Tongue (tissue), 2 donors: ENCODE results near the gene TMEM41B. TPM values are rescaled to one million over a fixed set of nuclear protein-coding genes. Genes with fewer than 3 reads are reported as not detected.
A peak's percentile ranks its signal among the peaks of the same experiment; 100 is the strongest.
"Not testable (repeated sequence)": the region's sequence is repeated elsewhere in the genome, so short reads cannot be mapped to it uniquely, and the experiment has no call there.

ENCODE experiments used
- DNase-seq: peaks from one replicate; pipeline ENCODE4 v3.0.0-alpha.2; 2015
- total RNA-seq: library from RNA; depleted of rRNA; stranded (reverse); fragments of >200 nt; gene quantifications from one replicate; pipeline ENCODE4 v1.2.3, GENCODE V29; 2014

Gene TMEM41B, protein sequence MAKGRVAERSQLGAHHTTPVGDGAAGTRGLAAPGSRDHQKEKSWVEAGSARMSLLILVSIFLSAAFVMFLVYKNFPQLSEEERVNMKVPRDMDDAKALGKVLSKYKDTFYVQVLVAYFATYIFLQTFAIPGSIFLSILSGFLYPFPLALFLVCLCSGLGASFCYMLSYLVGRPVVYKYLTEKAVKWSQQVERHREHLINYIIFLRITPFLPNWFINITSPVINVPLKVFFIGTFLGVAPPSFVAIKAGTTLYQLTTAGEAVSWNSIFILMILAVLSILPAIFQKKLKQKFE
- 54.6 TPM for total RNA-seq

DNA sequence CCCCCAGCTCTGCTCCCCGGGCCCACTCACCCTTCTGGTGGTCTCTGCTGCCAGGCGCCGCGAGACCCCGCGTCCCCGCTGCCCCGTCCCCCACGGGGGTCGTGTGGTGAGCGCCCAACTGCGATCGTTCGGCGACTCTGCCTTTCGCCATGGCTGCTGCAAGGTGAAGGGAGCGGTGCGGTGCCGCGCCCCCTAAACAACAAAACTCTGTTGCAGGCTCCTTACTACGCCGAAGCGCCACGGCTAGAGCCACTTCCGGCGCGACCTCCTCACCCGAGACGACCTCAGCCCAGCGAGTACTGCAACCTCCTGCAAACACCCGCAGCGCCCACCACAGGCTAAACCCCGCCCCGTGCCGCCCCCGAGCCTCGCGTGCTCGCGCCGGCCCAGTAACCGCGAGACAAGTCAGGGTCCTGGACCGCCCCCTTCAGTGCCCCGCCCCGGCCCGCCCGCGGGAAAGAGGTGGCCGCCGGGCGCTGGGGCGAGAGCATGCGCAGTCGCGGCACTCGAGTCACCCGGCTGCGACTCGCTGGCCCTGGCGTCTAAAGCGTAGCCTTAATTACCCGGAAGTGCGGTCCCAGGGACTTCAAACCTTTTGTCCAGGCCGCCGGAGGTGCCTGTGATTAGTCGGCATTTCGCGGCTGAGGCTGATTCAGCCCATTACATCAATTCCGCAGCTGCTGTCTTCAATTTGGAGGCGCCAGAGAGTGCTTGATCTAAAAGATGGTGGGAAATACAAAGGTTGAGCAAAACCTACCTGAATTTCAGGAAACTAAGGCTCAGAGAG, at the start of gene TMEM41B:
Gene TMEM41B (minus strand): TSS at position 303 of the 787 bp plus-strand sequence. CDS start 152 bp downstream, at position 151.
- DNase-seq, result peak; percentile 99

DNA sequence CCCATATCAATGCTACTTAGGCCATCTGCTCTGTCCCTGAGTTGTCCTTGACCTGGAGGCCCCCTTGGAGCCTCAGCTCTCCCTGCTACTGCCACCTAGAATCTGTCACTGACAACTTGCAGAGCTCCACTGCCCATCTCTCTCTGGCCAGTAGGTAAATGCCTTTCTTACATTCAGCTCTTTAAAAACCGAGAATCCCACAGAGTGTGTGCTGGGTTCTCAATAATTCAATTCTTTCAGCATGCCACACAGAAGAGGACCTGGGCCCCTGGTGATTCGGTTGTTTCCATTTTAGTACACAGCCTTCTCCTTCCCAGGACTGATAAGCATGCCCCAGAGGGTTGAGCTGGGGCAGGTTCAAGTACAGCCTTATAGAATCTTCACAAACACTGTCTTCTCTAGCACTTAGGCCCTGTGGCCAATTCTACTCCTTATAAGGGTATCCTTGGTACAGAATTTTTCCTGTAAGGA, 48.0 kb upstream of the TMEM41B start:
- DNase-seq, result no peak

DNA sequence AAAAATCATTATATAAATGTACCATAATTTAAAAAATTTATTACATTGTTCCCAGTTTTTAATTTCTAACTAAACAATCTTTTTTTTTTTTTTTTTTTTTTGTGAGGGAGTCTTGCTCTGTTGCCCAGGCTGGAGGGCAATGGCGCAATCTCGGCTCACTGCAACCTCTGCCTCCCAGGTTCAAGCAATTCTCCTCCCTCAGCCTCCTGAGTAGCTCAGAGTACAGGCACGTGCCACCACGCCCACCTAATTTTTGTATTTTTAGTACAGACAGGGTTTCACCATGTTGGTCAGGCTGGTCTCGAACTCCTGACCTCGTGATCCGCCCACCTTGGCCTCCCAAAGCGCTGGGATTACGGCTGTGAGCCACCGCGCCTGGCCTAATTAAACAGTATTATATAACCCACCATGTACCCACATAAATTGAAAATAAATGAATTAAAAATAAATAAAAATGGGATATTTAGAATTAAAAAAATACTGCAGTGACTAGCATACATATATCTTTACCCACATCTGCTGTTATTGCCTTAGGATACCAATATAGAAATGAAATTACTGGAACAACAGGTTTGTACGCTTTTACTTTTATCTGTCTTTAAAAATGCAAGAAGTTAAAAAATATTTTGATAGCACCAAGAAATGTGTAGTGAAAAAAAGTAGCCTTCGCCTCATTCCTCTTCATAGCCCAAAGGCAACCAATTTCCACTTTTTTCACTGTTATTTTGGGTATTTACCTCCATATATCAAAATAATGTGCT, 46.6 kb upstream of the TMEM41B start:
- DNase-seq, result not testable (repeated sequence)

DNA sequence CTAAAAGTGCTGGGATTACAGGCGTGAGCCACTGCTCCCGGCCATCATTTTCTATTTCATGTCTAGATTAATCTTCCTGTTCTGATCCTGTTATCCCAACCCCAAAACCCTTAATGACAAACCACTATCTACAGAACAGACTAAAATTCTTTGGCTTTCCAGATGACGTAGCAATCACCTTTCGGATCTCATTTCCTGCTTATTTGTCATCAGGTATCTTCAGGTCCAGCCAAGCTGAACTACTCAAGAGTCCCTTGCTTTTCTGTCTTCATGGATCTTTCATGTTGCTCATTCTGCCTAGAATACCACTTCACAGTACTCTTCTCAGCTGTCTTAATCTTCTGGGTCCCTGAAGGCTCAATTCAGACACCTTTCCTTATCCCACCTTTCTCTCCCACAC, 42.6 kb upstream of the TMEM41B start:
- no peak for DNase-seq

DNA sequence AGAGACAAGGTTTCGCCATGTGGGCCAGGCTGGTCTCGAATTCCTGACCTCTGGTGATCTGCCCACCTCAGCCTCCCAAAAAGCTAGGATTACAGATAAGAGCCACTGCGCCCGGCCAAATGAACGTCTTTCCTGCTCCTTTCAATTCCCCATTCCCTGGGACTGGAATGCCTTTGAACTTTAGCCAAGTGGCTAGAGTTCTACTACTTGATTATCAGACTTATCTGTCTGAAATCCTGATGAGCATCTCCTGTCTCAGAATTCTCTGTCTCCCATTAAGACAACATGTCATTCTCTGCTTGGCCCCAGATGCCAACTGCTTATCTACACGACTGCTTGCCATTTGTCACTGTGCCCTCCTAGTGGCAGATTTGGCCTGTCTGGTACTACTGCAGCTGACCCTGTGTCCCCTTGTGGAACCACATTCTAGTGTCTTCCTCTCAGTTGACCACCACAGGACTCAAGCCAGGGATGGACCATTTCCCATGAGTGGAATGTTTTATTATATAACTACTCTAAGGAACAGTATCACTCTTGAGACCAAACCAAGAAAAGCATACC, 37.0 kb upstream of the TMEM41B start:
- no peak for DNase-seq

DNA sequence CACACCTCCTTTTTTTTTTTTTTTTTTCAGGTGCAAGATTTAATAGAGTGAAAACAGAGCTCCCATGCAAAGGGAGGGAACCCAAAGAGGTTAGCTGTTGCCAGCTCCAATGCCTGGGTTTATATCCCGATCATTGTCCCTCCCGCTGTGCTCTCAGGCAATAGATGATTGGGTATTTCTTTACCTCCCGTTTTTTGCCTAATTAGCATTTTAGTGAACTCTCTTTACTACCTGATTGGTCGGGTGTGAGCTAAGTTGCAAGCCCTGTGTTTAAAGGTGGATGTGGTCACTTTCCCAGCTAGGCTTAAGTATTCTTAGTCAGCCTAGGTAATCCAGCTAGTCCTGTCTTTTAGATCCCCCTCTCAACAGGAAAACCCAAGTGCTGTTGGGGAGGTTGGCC, 33.4 kb upstream of the TMEM41B start:
- not testable (repeated sequence) for DNase-seq

DNA sequence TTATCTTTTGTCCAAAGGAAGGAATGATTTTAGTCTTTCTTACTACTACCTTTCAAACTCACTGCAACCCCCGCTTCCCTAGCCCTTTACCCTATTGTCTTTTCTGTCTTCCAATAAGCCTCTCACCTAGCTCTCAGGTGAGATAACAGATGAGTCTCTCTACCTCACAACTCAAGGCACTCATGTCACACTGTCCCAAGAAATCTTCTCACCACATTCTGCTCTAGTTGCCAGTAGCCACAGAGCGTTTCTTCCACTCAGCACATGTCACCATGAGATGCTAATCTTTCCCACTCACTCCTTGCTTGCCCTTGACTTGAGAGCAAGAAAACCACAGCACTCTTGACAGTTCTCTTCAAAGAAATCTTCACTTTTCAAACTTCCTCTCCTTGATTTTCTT, 32.7 kb upstream of the TMEM41B start:
- no peak for DNase-seq

DNA sequence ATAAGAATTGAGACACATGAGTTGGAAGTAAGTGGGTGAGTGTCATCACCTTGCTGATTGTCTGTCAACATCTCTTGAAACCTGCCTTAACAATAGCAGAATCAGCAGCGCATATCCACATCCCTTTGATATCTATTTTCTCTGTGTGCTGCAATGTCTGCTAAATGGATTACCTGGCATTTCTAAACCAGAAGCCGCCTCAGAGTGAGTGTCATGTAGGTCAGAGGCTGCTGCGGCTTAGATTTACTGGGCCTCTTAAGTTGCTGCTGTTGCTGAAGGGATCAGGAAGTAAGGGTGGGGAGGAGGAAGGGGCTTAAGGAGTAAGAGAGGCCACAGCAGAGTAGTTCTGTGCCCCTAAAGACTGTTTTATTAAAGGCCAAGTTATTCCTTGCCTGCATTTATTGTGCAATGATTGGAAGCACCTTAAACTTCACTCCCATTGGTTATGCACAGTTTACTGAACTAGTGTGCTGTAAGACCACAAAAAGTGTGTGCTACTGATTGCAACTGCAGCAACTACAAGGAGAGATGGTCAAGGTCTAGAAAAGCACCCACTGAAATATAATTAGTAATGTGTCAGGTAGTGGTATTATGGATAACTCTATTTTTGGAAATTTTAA, 29.8 kb upstream of the TMEM41B start:
- peak; percentile 38 for DNase-seq

DNA sequence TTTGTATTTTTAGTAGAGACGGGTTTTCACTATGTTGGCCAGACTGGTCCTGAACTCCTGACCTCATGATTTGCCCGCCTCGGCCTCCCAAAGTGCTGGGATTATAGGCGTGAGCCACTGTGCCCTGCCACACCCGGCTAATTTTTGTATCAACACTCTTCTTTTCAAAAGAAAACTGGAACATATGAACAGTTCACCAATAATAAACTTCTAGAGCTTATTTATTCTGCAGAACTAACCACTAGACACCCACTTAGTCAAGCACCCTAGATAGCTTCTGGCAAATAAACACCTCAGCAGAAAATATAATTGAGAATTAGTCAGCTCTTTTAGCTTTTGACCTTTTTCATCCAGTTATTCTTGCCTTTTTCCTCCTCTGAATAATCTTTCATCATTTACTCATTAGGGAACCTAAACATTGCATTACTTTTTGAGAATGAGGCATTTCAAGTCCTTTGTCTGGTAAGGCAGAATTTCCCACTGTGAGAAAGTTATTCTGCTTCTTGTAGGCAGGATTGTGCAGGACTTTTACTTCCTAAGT, 27.3 kb upstream of the TMEM41B start:
- DNase-seq, result no peak

DNA sequence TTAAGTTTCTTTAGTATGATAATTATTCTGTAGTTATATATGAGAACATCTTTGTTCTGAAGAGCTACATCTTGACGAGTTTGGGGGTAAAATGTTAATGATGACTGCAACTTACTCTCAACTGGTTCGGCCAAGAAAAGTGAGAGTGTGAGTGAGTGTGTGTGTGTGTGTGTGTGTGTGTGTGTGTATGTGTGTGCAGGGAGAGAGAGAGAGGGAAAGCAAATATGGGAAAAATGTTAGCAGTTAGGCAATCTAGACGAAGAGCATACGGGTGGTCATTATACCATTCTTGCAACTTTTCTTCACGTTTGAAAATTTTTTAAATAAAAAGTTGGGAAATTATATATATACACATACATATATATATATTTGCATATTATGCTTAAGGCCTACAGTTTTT, 18.3 kb upstream of the TMEM41B start:
- DNase-seq, result no peak

DNA sequence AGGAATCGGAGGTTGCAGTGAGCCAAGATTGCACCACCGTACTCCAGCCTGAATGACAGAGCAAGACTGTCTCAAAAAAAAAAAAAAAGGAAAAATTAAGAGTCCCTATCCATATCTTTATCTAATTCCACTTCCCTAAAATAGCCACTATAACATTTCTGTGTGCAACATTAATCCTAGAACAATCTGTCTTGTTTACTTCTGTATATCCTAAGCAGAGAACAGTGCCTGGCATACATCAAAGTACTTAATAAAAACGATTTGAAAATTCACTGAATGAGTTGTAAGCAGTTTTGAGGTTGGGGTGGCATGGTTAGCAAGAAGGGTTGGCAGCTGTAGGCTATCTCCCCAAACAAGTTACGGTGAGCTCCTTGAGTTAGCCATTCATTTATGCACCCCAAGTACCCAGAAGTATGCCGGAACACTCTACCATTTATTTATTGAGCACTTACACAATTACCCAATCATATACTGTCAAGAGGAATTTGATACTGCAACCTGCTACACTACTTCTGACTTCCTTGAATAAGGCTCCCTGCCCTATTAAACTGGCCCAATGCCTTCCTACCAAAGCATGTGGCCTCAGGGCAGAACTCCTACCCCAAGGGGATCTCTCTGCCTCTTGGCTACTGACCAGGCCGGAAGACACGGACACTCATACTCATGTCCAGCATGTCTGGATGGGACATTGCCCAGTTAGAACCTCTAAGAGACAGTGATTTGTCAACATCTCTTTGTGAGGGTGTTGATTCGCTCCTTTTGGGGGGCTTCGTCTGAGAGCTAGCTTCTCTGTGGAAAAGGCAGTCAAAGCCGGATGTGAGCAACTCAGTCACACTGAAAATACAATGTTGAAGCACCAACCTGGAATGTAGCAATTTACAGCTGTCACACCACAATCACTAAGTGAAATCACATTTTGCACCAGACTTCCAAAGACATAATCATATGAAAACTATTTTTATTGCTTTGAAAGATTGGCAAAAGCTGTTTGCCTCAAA, 16.3 kb upstream of the TMEM41B start:
- no peak for DNase-seq

DNA sequence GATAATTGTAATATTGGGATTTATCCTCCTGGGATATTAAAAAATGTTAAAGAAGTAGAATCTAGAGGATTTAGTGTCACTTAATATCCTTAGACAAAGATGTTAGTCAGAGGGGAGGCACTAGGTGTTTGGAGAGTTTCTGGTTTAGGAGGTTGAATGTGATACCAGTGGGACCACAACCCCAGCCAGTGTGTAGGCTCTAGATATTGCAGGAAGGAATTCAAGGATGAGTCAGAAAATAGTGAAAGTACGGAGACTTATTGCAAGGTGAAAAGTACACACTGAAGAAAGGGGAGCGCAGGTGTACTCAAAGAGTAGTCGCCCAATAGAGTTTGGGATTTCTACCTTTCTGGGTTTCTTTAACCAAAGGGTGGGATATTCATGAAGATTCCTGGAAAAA, 5.7 kb upstream of the TMEM41B start:
- no peak for DNase-seq

DNA sequence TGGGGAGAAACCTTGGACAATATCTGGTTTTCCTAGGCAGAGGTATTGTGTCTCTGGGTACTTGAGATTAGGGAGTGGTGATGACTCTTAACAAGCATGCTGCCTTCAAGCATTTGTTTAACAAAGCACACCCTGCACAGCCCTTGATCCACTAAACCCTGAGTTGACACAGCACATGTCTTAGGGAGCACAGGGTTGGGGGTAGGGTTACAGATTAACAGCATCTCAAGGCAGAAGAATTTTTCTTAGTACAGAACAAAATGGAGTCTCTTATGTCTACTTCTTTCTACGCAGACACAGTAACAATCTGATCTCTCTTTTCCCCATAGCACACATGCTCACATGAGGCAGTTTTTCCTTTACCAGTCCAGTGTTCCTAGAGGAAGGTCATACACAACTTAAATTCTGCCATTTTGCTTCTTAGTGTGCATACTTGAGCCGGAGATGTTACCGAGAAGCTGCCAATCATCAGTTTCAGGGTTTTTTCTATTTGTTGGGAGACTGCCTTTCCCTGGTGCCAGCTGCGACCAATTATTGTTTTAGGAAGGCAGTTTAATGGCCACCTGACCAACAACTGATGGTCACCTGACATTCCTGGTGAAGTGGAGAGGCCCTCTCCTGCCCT, 5.1 kb upstream of the TMEM41B start:
- peak; percentile 31 for DNase-seq

DNA sequence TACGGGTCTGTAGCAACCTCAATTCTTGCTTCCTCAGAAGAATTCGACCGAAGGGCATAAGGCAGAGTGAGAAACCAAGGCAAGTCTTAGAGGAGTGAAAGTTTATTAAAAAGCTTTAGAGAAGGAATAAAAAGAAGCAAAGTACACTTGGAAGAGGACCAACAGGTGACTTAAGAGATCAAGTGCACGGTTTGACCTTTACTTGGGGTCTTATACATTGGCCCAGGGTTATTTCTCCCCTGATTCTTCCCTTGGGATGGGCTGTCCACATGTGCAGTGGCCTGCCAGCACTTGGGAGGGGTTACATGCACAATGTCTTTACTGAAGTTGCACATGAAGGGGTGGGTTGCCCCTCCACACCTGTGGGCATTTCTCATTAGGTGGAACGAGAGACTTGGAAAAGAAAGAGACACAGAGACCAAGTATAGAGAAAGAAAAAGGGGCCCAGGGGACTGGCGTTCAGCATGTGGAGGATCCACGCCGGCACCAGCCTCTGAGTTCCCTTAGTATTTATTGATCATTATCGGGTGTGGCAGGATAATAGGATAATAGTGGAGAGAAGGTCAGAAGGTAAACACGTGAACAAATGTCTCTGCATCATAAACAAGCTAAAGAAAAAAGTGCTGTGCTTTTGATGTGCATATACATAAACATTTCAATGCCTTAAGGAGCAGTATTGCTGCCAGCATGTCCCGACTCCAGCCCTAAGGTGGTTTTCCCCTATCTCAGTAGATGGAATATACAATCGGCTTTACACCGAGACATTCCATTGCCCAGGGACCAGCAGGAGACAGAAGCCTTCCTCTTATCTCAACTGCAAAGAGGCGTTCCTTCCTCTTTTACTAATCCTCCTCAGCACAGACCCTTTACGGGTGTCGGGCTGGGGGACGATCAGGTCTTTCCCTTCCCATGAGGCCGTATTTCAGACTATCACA, 4.3 kb upstream of the TMEM41B start:
- not testable (repeated sequence) for DNase-seq

DNA sequence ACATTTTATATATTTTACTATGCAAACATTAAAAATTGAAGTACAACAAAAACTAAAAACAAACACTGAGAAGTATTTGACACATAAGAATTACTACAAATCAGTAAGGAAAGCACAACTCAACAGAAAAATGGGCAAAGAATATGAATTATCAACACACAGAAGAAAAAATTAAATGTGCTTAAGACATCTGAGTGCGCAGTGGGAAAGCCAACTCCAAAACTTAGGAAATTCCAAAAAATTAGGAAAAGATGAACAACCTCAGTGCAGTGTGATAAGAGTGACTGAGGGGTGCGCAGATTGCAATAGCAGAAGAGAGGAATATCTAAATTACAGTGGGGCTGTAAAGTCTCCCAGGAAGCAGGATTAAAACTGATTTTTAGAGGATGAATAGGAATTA, 1.9 kb upstream of the TMEM41B start:
- no peak for DNase-seq

DNA sequence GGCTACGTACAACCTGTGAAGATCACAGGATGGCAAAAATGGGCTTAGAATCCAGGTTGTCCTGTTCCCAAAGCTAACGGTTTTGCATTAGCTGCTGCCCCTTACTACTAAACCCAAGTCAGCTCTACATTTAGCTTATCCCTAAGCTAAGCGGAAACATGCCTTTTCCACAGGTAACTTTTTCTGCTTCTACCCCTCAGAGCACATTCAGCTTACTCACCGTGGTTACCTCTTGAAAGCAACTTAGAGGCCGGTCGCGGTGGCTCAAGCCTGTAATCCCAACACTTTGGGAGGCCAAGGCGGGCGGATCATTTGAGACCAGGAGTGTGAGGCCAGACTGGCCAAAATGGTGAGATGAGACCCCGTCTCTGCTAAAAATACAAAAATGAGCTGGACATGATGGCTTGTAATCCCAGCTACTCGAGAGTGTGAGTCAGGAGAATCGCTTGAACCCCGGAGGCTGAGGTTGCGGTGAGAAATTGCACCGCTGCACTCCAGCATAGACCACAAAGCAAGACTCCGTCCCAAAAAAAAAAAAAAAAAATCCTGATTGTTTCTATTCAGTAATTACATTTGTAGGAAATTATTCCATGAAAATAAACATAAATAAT, 790 bp upstream of the TMEM41B start:
- DNase-seq, result no peak

DNA sequence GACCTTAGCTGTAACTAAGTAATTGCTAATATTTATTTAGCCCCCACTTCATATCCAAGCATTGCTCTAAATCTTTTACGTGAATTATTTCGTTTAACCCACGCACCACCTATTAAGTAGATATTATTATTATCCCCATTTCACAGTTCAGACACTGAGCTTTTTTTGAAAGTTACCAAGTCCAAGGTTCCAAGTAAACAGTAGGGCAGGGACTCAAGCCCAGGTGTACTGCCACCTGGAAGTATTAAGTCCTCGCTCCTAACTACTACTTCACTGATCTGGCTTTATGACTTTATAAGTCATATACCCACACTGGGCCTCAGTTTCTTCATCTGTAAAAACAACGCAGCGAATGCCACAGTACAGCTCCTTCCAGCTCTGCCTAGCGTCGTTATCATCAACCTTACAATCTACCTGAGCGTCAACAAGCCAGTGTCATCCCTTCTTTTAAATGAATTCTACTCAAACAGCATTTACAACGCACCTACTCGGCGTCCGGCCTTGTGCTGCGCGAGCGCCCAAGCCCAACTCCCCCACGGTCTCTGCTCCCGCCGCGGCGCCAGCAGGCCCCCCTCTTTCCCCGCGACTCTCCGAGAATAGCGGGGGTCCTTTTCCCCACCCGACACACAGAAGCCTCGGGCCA, 624 bp downstream of the TMEM41B start:
- peak; percentile 60 for DNase-seq
